Mucosa of stomach (tissue), 1 donor: ENCODE results near the gene ARF3.
A peak's percentile ranks its signal among the peaks of the same experiment; 100 is the strongest.

Source experiments
- H3K27me3 ChIP-seq: one replicate; pipeline ENCODE4 v1.7.0; 2013; ENCODE audit warnings: mild to moderate bottlenecking, low read length; ENCODE audit not compliant: control insufficient read depth, insufficient read depth
- H3K36me3 ChIP-seq: one replicate; pipeline ENCODE4 v1.7.0; 2013; ENCODE audit warnings: low read length; ENCODE audit not compliant: control insufficient read depth, insufficient read depth
- H3K4me1 ChIP-seq: one replicate; pipeline ENCODE4 v1.7.0; 2013; ENCODE audit warnings: mild to moderate bottlenecking, low read length; ENCODE audit not compliant: control insufficient read depth, insufficient read depth
- H3K4me3 ChIP-seq: one replicate; pipeline ENCODE4 v1.7.0; 2013; ENCODE audit warnings: low read length
- H3K9ac ChIP-seq: one replicate; pipeline ENCODE4 v1.7.0; 2013; ENCODE audit warnings: mild to moderate bottlenecking, low read length, moderate library complexity
- H3K9me3 ChIP-seq: one replicate; pipeline ENCODE4 v1.7.0; 2013; ENCODE audit warnings: mild to moderate bottlenecking, low read length, moderate library complexity; ENCODE audit not compliant: control insufficient read depth
- donor health status: Pancreatic carcinoma.

ARF3 gene

GRCh38 chr12:48903982-48904411 is 53.3 kb downstream of the ARF3 start:
- Histone ChIP-seq H3K4me1 (no peaks in the 10 kb centered on the region), H3K36me3 (no peaks in the 10 kb centered on the region), H3K4me3 (no peak overlapping the region), H3K9me3 (no peaks in the 10 kb centered on the region), H3K27me3 (no peaks in the 10 kb centered on the region), H3K9ac (peak overlapping the region; percentile 64)

GRCh38 chr12:48903363-48903981 is 53.8 kb downstream of the ARF3 start:
- no peaks in the 10 kb centered on the region for H3K4me1 ChIP-seq
- H3K9ac ChIP-seq, result no peak overlapping the region
- no peaks in the 10 kb centered on the region for H3K27me3 ChIP-seq
- H3K9me3 ChIP-seq, result no peaks in the 10 kb centered on the region
- no peak overlapping the region for H3K4me3 ChIP-seq
- H3K36me3 ChIP-seq, result no peaks in the 10 kb centered on the region

GRCh38 chr12:48901278-48901677 is 56.0 kb downstream of the ARF3 start:
- Histone ChIP-seq H3K4me1 (no peaks in the 10 kb centered on the region), H3K9ac (no peak overlapping the region), H3K4me3 (no peak overlapping the region), H3K36me3 (no peaks in the 10 kb centered on the region), H3K27me3 (no peaks in the 10 kb centered on the region), H3K9me3 (no peaks in the 10 kb centered on the region)

GRCh38 chr12:48899651-48900050 is 57.6 kb downstream of the ARF3 start:
- no peaks in the 10 kb centered on the region for H3K36me3 ChIP-seq
- H3K27me3 ChIP-seq, result no peaks in the 10 kb centered on the region
- H3K9me3 ChIP-seq, result no peaks in the 10 kb centered on the region
- no peaks in the 10 kb centered on the region for H3K4me1 ChIP-seq
- H3K4me3 ChIP-seq, result no peak overlapping the region
- H3K9ac ChIP-seq, result no peak overlapping the region

- H3K9ac ChIP-seq, result no peak overlapping the region
- H3K4me3 ChIP-seq, result no peak overlapping the region
- peaks cover 9% of the 10 kb centered on the region for H3K27me3 ChIP-seq
- H3K4me1 ChIP-seq, result peaks cover 3% of the 10 kb centered on the region
- H3K9me3 ChIP-seq, result no peaks in the 10 kb centered on the region
- H3K36me3 ChIP-seq, result no peaks in the 10 kb centered on the region
Observed at GRCh38 chr12:48894271-48894670, 63.0 kb downstream of the ARF3 start.

- peak overlapping the region; percentile 34 for H3K9ac ChIP-seq
- H3K4me3 ChIP-seq, result no peak overlapping the region
- H3K27me3 ChIP-seq, result peaks cover 9% of the 10 kb centered on the region
Observed at GRCh38 chr12:48890657-48891418, 66.4 kb downstream of the ARF3 start.

GRCh38 chr12:48889679-48890078 is 67.6 kb downstream of the ARF3 start:
- Histone ChIP-seq H3K4me3 (no peak overlapping the region), H3K36me3 (no peaks in the 10 kb centered on the region), H3K9me3 (no peaks in the 10 kb centered on the region), H3K27me3 (peaks cover 9% of the 10 kb centered on the region), H3K4me1 (peaks cover 8% of the 10 kb centered on the region), H3K9ac (no peak overlapping the region)

More at GRCh38 chr12:48890657-48891418, 66.4 kb downstream of the ARF3 start:
- Histone ChIP-seq H3K36me3 (no peaks in the 10 kb centered on the region), H3K4me1 (peaks cover 8% of the 10 kb centered on the region), H3K9me3 (no peaks in the 10 kb centered on the region)
